GM19239 (cell line): Measurements from ENCODE around the gene MAGEF1.
"Not testable (repeated sequence)": the region's sequence is repeated elsewhere in the genome, so short reads cannot be mapped to it uniquely, and the experiment has no call there.

Experiments used
- DNase-seq: peaks from one replicate; pipeline ENCODE4 v3.0.0; 2011; ENCODE audit warnings: low spot score; ENCODE audit not compliant: insufficient read length
- FAIRE-seq: peaks from 2 replicates; lab custom pipeline; 2011; peaks lifted over from hg19 to GRCh38; lab: Jason Lieb, UNC

MAGEF1 gene

GRCh38 chr3:184743248-184743647 lies 31.4 kb upstream of the MAGEF1 start:
- DNase-seq (no peak), FAIRE-seq (no peak)

DNA sequence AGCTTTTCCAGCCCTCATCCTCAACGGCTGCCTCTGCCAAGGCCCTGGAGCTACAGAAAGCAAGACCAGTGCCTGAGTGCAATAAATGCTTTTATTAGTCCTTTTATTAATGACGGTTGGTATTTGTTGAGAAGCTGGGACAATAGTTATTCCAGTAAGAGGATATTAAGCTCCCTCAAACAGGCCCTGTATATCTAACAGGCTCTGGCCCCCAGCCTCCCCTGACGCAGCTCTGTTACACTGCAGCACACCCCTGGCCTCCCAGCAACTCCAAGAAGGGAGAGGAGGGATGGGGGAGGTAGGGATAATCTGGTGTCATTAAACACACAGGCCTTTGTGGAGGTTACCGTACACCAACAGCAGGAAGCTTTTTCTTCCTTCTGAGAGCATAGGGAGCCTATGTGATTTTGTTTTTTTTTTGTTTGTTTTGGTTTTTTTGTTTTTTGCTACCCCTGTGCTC lies 30.8 kb upstream of the MAGEF1 start:
- DNase-seq, result no peak
- no peak for FAIRE-seq

DNA sequence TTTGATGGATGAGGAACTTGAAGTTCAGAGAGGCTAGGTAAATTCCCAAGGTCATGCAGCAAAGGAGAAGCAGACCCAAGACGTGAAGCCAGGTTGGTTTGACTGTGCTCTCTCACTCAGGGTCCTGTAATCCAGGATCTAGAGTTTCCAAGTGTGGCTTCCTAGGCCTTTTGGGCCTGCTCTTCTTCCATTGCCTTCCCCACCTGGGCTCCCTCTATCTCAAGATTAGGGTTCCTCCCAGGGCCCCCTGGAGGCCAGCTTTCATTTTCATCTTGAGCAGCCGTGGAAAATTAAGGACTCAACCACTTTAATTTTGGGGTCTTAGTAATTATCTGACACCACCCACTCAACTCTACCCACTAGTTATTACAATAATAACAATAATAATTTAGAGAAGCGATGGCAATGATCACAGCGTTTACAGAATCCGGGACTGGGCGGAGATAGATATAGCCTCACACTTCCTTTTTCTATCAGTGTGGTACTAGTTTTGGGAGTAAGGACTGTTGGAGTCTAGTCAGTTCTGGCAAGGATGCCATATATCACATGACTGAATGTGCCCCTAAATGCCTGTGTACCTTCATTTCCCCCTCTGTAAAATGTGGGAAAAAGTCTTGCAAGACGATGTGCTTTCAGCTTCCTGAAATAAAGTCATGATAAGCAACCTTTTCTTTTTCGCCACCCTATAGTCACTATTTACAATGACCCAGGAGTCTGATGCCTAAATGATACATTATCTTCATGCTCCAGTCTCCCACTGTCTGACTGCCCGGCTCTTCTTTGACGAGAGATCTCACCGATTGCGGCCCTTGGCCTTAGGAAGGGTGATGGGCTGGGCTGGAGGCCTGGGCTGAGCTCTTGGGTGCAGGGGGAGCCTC lies 30.2 kb upstream of the MAGEF1 start:
- FAIRE-seq, result no peak

DNA sequence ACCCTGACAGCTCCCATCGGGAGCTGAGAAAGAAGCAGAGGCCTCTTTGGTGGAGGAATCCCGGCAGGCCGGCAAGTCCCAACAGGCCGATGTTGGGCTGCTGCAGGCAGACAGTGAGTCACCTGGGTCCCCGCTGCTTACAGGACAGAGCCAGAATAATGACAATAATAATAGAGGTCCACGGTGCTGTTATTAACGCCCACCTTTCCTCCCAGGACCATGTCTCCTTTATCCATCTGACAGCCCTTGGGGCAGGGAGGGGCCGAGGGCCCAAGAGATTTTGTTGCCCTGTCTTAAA lies 29.3 kb upstream of the MAGEF1 start:
- no peak for FAIRE-seq
- no peak for DNase-seq

More for the DNA sequence above, 30.2 kb upstream of the MAGEF1 start:
- no peak for DNase-seq

GRCh38 chr3:184740509-184741258 lies 28.8 kb upstream of the MAGEF1 start:
- DNase-seq, result no peak
- no peak for FAIRE-seq

DNA sequence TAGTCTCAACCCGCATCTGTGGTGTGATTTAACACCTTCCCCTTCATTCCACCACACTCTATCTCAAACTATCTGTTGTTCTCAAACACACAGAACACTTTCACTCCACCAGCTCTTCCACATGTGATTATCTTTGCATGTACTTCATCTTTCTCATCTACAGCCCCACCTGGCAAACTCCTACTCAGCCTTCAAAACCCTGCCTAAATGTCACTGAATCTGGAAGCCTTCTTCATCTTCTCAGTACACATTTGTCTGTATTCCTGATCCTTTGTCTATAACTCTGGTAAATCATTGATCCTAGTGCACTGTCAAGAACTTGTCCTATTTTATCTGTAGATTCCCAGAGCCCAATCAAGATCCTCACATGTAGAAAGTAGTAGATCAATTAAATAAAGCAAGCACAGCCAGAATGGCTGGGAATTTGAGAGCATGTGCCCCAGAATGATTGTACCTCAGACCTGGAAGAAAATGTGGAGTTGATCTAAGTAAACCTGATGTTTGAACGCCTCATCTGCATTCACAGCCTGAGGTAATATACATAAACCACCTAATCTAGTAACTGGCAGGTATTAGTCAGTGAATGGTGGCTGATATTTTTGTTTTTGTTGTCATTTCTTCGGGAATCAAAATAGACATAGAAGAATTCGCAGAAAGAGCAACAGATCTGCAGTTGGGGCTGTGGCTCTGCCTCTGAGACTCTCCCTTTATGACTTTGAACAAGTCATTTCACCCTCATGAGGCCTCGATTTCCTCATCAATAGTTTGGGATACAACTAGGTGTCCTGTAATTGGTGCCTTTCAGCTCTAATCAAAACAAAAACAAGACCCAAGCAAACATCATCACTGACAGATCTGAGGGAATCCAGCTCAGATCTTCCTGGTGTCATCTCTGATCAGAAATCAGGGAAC lies 28.0 kb upstream of the MAGEF1 start:
- FAIRE-seq, result no peak
- no peak for DNase-seq

GRCh38 chr3:184738982-184739381 lies 27.1 kb upstream of the MAGEF1 start:
- no peak for DNase-seq

GRCh38 chr3:184738506-184738890 lies 26.6 kb upstream of the MAGEF1 start:
- no peak for FAIRE-seq
- no peak for DNase-seq

More at GRCh38 chr3:184738982-184739381, 27.1 kb upstream of the MAGEF1 start:
- FAIRE-seq, result no peak

- DNase-seq, result no peak
- FAIRE-seq, result no peak
These were observed 26.0 kb upstream of the MAGEF1 start for GRCh38 chr3:184737641-184738505.

- no peak for DNase-seq
These were observed 25.2 kb upstream of the MAGEF1 start for GRCh38 chr3:184737063-184737462.

DNA sequence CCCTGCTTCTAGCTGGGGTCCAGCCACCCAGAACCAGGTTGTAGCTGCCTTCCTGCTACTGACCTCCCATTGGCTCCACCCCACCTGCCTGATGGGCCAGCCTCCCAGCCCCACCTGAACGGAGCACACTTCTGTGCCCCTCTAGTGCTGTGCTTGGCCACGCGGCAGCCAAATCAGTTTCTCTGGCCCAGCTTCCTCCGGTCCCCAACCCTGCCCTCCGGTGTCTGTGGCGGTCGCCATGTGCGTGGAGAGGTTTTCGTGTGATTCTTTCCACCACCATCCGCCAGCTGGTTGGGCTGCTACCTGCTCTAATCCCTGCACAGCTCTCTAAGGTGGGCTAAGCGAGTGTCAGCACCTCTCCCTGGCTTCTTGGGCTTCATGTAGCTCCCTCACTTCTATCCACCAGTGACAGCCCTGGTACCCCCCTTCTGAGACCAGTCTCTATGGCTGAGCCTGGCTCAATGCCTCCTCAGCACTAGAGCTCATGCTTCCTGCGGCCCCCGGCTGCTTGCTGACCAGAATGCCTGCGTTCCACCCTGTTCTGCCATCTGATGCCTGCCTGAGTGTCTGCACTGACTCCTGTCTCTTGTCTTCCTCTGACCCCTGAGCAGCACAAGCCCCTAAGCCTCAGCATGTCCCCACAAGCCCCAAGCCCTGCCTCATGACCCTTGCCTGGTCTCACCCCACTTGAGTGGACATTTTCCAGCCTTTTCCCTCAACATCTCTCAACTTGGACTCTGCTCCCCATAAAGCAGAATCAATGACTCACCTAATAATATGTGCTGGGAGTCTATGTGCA lies 23.2 kb upstream of the MAGEF1 start:
- FAIRE-seq, result no peak
- no peak for DNase-seq

More at GRCh38 chr3:184737063-184737462, 25.2 kb upstream of the MAGEF1 start:
- no peak for FAIRE-seq

- FAIRE-seq (no peak), DNase-seq (no peak)
These were observed 22.2 kb upstream of the MAGEF1 start for GRCh38 chr3:184733971-184734608.

GRCh38 chr3:184733181-184733580 lies 21.3 kb upstream of the MAGEF1 start:
- FAIRE-seq (no peak), DNase-seq (no peak)

DNA sequence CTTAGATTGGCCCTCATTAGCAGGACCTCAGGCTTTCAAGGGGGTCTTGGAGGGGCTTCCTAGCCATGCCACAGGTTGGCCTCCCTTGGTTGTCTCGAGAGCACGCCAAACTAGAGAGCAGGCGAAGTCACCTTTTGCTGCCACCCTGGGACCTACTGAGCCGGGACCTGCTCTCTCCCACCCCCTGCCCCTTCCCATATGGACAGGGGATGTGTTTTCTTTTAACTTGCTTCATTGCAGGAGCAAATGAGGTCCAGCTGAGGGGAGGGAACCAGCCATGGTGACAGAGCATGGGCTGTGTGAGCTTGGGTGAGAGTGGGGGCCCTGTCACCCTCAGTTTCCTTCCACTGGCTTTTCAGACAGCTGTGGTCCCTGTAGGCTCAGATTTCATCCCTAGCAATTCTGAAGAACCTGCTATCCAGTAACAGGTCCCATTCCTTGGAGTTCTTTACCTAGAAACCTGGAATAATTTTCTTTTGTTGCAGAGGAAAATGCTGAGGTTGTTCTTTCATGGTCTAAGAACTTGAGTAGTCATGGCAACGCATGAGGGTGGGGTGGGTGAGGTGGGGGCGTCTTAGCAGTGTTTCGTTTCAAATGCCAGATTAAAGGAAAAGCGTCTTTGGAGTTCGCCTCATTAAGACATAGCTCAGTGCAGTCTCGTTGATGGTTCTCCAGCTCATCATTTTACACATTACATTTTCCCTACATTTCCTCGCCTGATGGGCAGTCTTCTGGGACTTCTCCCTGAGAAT lies 20.1 kb upstream of the MAGEF1 start:
- FAIRE-seq, result no peak
- no peak for DNase-seq

DNA sequence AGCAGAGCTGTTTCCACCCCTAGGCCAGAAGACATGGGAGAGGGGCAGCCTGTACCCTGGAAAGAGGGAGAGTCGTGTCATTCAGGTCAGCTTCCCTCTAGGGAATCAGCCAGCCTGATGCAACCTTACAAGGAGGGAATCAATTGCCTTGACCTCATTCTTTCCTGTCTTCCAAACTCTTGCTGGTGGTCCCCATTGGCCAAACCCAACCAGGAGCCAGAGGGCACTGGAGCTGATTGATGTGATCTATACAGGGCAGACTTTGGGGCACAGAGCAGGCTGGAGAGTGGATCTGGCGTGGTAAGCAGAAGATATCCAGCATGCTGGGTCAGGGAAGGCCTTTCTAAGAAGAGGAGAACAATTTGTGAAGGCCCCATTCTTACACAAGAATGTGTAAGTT lies 19.1 kb upstream of the MAGEF1 start:
- DNase-seq (no peak), FAIRE-seq (no peak)

DNA sequence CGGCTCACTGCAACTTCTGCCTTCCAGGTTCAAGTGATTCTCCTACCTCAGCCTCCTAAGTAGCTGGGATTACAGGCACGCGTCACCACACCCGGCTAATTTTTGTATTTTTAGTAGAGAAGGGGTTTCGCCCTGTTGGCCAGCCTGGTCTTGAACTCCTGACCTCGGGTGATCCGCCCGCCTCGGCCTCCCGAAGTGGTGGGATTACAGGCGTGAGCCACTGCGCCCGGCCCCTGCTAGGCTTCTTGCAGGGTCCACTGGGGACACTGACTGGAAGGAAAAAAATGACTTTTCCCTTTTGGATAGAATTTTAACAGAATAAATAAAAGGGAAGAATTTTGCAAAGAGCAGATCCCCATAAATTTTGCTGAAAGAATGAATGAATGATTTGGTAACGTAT lies 17.3 kb upstream of the MAGEF1 start:
- FAIRE-seq, DNase-seq: not testable (repeated sequence)

GRCh38 chr3:184728010-184728527 lies 16.2 kb upstream of the MAGEF1 start:
- DNase-seq, result no peak
- FAIRE-seq, result no peak
